Loucy (cell line): Measurements from ENCODE around the gene OPHN1.
"Not testable (repeated sequence)": the region's sequence is repeated elsewhere in the genome, so short reads cannot be mapped to it uniquely, and the experiment has no call there.

ENCODE experiments used
- CTCF ChIP-seq: fragments of 200-600 bp; sonication (generic); conservative IDR thresholded peaks from 2 replicates; pipeline ENCODE4 v1.5.1; 2014; ENCODE audit warnings: mild to moderate bottlenecking, antibody characterized with exemption, low read length
- EZH2phosphoT487 ChIP-seq: fragments of 200-600 bp; IDR thresholded peaks from 2 replicates; pipeline ENCODE4 v1.6.1; 2018; ENCODE audit warnings: antibody characterized with exemption, mild to moderate bottlenecking, moderate library complexity, borderline replicate concordance

- TF ChIP-seq CTCF, EZH2phosphoT487: not testable (repeated sequence)
Measured at GRCh38 chrX:68078801-68079200, 354.5 kb downstream of the OPHN1 start.
